HepG2 (cell line): ENCODE measurements around the gene MIDN. TPM values are rescaled to one million over a fixed set of nuclear protein-coding genes. Genes with fewer than 3 reads are reported as not detected.

Source experiments
- CC2D1A ChIP-seq: sonication (generic); formaldehyde crosslinking; IDR thresholded peaks from 2 replicates; pipeline ENCODE4 v1.8.1; 2023; ENCODE audit warnings: mild to moderate bottlenecking, missing genetic modification reagents
- MEIS2 ChIP-seq: sonication (generic); formaldehyde crosslinking; IDR thresholded peaks from 2 replicates; pipeline ENCODE4 v1.9.0; 2021; ENCODE audit warnings: mild to moderate bottlenecking, missing genetic modification reagents
- NBN ChIP-seq: fragments of 450-650 bp; conservative IDR thresholded peaks from 2 replicates; pipeline ENCODE4 v1.6.1; 2017
- PCBP1 ChIP-seq: fragments of 200-400 bp; formaldehyde crosslinking; IDR thresholded peaks from 2 replicates; pipeline ENCODE4 v1.6.1; 2017; ENCODE audit warnings: mild to moderate bottlenecking, low read depth, low read length, borderline replicate concordance
- PHF20 ChIP-seq: sonication (generic); formaldehyde crosslinking; IDR thresholded peaks from 2 replicates; pipeline ENCODE4 v1.5.0; 2020; ENCODE audit warnings: mild to moderate bottlenecking, missing genetic modification reagents
- TBX3 ChIP-seq: fragments of 450-650 bp; IDR thresholded peaks from 2 replicates; pipeline ENCODE4 v1.6.1; 2017; ENCODE audit warnings: antibody characterized with exemption, mild to moderate bottlenecking, inconsistent platforms, borderline replicate concordance
- TFDP1 ChIP-seq: IDR thresholded peaks from 2 replicates; pipeline ENCODE4 v1.6.1; 2016; ENCODE audit warnings: missing compliant biosample characterization, missing genetic modification reagents, borderline replicate concordance
- TP53 ChIP-seq: sonication (generic); formaldehyde crosslinking; conservative IDR thresholded peaks from 2 replicates; pipeline ENCODE4 v1.4.0; 2020; ENCODE audit warnings: missing genetic modification reagents
- ZBTB43 ChIP-seq: sonication (generic); formaldehyde crosslinking; conservative IDR thresholded peaks from 2 replicates; pipeline ENCODE4 v1.4.0; 2020; ENCODE audit warnings: missing genetic modification reagents
- ZNF230 ChIP-seq: sonication (generic); formaldehyde crosslinking; IDR thresholded peaks from 2 replicates; pipeline ENCODE4 v1.4.0; 2020; ENCODE audit warnings: mild to moderate bottlenecking, missing genetic modification reagents
- ZNF264 ChIP-seq: sonication (generic); formaldehyde crosslinking; IDR thresholded peaks from 2 replicates; pipeline ENCODE4 v1.4.0; 2020; ENCODE audit warnings: missing genetic modification reagents
- ZNF484 ChIP-seq: sonication (generic); formaldehyde crosslinking; IDR thresholded peaks from 2 replicates; pipeline ENCODE4 v1.5.1; 2020; ENCODE audit warnings: mild to moderate bottlenecking, low read depth, missing genetic modification reagents, borderline replicate concordance
- ZNF614 ChIP-seq: IDR thresholded peaks from 2 replicates; pipeline ENCODE4 v1.6.1; 2018; ENCODE audit warnings: missing biosample characterization, missing genetic modification reagents, inconsistent platforms, borderline replicate concordance
- ZNF839 ChIP-seq: sonication (generic); formaldehyde crosslinking; IDR thresholded peaks from 2 replicates; pipeline ENCODE4 v1.4.0; 2020; ENCODE audit warnings: missing genetic modification reagents, mild to moderate bottlenecking, borderline replicate concordance
- polyA plus RNA-seq, 8 experiments: library from polyadenylated mRNA; depleted of rRNA in 3 of 8; stranded (reverse) in 7 of 8; unstranded in 1 of 8; fragments of >200 nt; fragmentation: Illumina TruSeq in 4 of 8; extraction: Trizol in 4 of 8; gene quantifications; 2 replicates each; pipeline versions ENCODE4 v1.2.1 to v1.2.3, GENCODE V29; 2011 to 2016; ENCODE audit warnings: low read depth in 4 of 8, missing spikeins in 1 of 8, mixed read lengths in 1 of 8; ENCODE audit not compliant: insufficient read depth in 1 of 8
- total RNA-seq, 5 experiments: library from RNA; depleted of rRNA; stranded (reverse); fragments of >200 nt; fragmentation: Illumina TruSeq; extraction: Trizol; gene quantifications; 2 replicates each; pipeline ENCODE4 v1.2.3, GENCODE V29; 2016; ENCODE audit warnings: low read depth in 1 of 5
- TF ChIP-seq, protein P1 (sequence below): sonication (generic); formaldehyde crosslinking; IDR thresholded peaks from one replicate; pipeline ENCODE4 v1.5.1; 2020; ENCODE audit warnings: mild to moderate bottlenecking, missing genetic modification reagents; ENCODE audit errors: not compliant biosample characterization
- TF ChIP-seq, protein P2 (sequence below): sonication (generic); formaldehyde crosslinking; IDR thresholded peaks from 2 replicates; pipeline ENCODE4 v1.4.0; 2020; ENCODE audit warnings: missing genetic modification reagents

MIDN gene
- total and polyA plus RNA-seq, 2 of the 13 experiments (the other 11 are each of a cell fraction or from before 2014, with no cell fraction given) = 8.4 to 18.0 TPM

DNA sequence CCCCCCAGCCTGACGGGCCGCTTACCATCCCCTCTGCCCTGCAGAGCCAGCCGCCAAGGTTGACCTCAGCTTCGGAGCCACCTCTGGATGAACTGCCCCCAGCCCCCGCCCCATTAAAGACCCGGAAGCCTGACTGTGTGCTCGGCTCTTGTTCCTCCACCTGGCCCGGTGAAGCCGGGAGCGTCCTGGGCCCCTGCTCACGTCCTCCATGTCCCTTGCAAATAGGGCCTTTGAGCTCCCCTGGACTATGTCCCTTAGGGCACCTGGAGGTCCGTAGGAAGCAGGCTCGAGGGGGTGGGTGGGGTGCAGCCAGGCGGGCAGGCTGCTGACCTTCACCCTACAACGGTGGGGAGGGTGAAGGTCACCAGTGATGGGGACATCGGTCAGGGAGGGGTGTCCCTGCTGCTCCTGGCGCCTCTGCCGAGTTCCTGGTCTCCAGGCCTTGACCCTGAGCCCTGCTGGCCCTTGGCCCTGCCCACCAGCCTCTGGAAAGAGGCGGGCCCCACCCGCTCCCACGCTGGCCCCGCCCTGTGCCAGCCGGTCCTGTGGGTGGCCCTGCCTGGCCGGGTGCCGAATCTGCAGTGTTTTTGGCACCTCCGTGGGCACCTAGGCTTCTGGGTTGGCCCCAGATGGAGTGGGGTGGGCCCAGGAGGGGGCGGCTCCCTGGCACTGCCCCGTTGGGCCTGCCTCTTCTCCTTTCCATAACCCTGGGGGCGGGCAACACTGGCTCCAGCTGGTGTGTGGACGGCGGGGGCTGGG lies 3.5 kb upstream of the MIDN start (continued):
- TF ChIP-seq, protein P1, sequence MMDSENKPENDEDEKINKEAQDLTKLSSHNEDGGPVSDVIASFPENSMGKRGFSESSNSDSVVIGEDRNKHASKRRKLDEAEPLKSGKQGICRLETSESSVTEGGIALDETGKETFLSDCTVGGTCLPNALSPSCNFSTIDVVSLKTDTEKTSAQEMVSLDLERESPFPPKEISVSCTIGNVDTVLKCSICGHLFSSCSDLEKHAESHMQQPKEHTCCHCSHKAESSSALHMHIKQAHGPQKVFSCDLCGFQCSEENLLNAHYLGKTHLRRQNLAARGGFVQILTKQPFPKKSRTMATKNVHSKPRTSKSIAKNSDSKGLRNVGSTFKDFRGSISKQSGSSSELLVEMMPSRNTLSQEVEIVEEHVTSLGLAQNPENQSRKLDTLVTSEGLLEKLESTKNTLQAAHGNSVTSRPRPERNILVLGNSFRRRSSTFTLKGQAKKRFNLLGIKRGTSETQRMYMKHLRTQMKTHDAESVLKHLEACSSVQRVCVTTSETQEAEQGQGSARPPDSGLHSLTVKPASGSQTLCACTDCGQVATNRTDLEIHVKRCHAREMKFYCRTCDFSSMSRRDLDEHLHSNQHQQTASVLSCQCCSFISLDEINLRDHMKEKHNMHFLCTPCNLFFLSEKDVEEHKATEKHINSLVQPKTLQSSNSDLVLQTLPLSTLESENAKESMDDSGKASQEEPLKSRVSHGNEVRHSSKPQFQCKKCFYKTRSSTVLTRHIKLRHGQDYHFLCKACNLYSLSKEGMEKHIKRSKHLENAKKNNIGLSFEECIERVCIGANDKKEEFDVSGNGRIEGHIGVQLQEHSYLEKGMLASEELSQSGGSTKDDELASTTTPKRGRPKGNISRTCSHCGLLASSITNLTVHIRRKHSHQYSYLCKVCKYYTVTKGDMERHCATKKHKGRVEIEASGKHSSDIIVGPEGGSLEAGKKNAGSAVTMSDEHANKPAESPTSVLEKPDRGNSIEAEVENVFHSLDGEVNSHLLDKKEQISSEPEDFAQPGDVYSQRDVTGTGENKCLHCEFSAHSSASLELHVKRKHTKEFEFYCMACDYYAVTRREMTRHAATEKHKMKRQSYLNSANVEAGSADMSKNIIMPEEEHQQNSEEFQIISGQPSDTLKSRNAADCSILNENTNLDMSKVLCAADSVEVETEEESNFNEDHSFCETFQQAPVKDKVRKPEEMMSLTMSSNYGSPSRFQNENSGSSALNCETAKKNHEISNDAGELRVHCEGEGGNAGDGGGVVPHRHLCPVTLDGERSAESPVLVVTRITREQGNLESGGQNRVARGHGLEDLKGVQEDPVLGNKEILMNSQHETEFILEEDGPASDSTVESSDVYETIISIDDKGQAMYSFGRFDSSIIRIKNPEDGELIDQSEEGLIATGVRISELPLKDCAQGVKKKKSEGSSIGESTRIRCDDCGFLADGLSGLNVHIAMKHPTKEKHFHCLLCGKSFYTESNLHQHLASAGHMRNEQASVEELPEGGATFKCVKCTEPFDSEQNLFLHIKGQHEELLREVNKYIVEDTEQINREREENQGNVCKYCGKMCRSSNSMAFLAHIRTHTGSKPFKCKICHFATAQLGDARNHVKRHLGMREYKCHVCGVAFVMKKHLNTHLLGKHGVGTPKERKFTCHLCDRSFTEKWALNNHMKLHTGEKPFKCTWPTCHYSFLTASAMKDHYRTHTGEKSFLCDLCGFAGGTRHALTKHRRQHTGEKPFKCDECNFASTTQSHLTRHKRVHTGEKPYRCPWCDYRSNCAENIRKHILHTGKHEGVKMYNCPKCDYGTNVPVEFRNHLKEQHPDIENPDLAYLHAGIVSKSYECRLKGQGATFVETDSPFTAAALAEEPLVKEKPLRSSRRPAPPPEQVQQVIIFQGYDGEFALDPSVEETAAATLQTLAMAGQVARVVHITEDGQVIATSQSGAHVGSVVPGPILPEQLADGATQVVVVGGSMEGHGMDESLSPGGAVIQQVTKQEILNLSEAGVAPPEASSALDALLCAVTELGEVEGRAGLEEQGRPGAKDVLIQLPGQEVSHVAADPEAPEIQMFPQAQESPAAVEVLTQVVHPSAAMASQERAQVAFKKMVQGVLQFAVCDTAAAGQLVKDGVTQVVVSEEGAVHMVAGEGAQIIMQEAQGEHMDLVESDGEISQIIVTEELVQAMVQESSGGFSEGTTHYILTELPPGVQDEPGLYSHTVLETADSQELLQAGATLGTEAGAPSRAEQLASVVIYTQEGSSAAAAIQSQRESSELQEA = no peak
- TF ChIP-seq MEIS2 (CRISPR knock-in tag) (peak; percentile 54; the same call in 1 of the 2 replicates), PHF20 (CRISPR knock-in tag) (no peak), TP53 (CRISPR knock-in tag) (no peak), ZBTB43 (CRISPR knock-in tag) (no peak), PCBP1 (0 out of 2 replicates have a peak, but pooled peaks have one; percentile 49), ZNF264 (peak; percentile 41; the same call in 1 of the 2 replicates), ZNF614 (CRISPR knock-in tag) (peak; percentile 72; the same call in 1 of the 2 replicates), TFDP1 (CRISPR knock-in tag) (peak; percentile 59; the same call in 1 of the 2 replicates), CC2D1A (CRISPR knock-in tag) (no peak), ZNF484 (no peak), NBN (no peak), TBX3 (peak; percentile 54; the same call in 1 of the 2 replicates), ZNF839 (CRISPR knock-in tag) (0 out of 2 replicates have a peak, but pooled peaks have one; percentile 20), ZNF230 (CRISPR knock-in tag) (peak; percentile 76; the same call in 1 of the 2 replicates)
- TF ChIP-seq, protein P2, sequence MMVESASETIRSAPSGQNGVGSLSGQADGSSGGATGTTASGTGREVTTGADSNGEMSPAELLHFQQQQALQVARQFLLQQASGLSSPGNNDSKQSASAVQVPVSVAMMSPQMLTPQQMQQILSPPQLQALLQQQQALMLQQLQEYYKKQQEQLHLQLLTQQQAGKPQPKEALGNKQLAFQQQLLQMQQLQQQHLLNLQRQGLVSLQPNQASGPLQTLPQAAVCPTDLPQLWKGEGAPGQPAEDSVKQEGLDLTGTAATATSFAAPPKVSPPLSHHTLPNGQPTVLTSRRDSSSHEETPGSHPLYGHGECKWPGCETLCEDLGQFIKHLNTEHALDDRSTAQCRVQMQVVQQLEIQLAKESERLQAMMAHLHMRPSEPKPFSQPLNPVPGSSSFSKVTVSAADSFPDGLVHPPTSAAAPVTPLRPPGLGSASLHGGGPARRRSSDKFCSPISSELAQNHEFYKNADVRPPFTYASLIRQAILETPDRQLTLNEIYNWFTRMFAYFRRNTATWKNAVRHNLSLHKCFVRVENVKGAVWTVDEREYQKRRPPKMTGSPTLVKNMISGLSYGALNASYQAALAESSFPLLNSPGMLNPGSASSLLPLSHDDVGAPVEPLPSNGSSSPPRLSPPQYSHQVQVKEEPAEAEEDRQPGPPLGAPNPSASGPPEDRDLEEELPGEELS = peak; percentile 82
